K562 (cell line): ENCODE results near the gene LMBR1. TPM values are rescaled to one million over a fixed set of nuclear protein-coding genes. Genes with fewer than 3 reads are reported as not detected.

ENCODE experiments used
- ASH1L ChIP-seq: fragments of 450-650 bp; IDR thresholded peaks from 2 replicates; pipeline ENCODE4 v1.6.1; 2018; ENCODE audit warnings: borderline replicate concordance, mild to moderate bottlenecking, low read depth; ENCODE audit not compliant: partially characterized antibody
- DNMT1 ChIP-seq: fragments of 450-650 bp; IDR thresholded peaks from 2 replicates; pipeline ENCODE4 v1.6.1; 2016; ENCODE audit warnings: antibody characterized with exemption, mild to moderate bottlenecking
- FOXM1 ChIP-seq, 2 experiments: fragments of 450-650 bp in 1 of 2; sonication (generic) in 1 of 2; formaldehyde crosslinking in 1 of 2; IDR thresholded peaks; 2 replicates each; pipeline versions ENCODE4 v1.6.1 to v1.9.0; 2017 to 2022; ENCODE audit warnings: low read depth in 2 of 2, mild to moderate bottlenecking in 2 of 2, missing genetic modification reagents in 1 of 2, moderate library complexity in 1 of 2
- FOXP1 ChIP-seq: sonication (generic); formaldehyde crosslinking; IDR thresholded peaks from 2 replicates; pipeline ENCODE4 v1.8.0; 2022; ENCODE audit warnings: mild to moderate bottlenecking, missing genetic modification reagents
- MAFG ChIP-seq: fragments of 450-650 bp; conservative IDR thresholded peaks from 2 replicates; pipeline ENCODE4 v1.6.1; 2016; ENCODE audit warnings: missing genetic modification characterization, missing compliant biosample characterization
- MNT ChIP-seq, 2 experiments: fragments of 450-650 bp; conservative IDR thresholded peaks; 2 replicates each; pipeline ENCODE4 v1.6.1; 2017; ENCODE audit warnings: mild to moderate bottlenecking in 2 of 2, moderate library complexity in 2 of 2
- POLR3A ChIP-seq: IDR thresholded peaks from 2 replicates; pipeline ENCODE4 v1.6.1; 2011; ENCODE audit warnings: borderline replicate concordance, mild to moderate bottlenecking, moderate library complexity; ENCODE audit not compliant: insufficient read length, insufficient read depth; ENCODE audit errors: extremely low read depth
- SETDB1 ChIP-seq: IDR thresholded peaks from one replicate; pipeline ENCODE4 v1.6.1; 2012; ENCODE audit warnings: low read length, control low read depth, inconsistent platforms
- USF1 ChIP-seq: sonication (generic); formaldehyde crosslinking; IDR thresholded peaks from 2 replicates; pipeline ENCODE4 v1.9.0; 2022; ENCODE audit warnings: mild to moderate bottlenecking, missing genetic modification reagents
- ZNF586 ChIP-seq: fragments of 450-650 bp; formaldehyde crosslinking; conservative IDR thresholded peaks from 2 replicates; pipeline ENCODE4 v1.4.0; 2020; ENCODE audit warnings: mild to moderate bottlenecking, moderate library complexity
- ZNF76 ChIP-seq: fragments of 250-450 bp; sonication (Bioruptor Pico); IDR thresholded peaks from 2 replicates; pipeline ENCODE4 v1.4.0; 2020; ENCODE audit warnings: mild to moderate bottlenecking, moderate library complexity, borderline replicate concordance
- polyA plus RNA-seq, 8 experiments: library from polyadenylated mRNA; depleted of rRNA in 4 of 8; stranded (reverse) in 5 of 8; unstranded in 3 of 8; fragments of >200 nt; fragmentation: Nextera tagmentation in 2 of 8; fragmentation: Illumina TruSeq in 1 of 8; extraction: Ambion mirVana in 2 of 8; extraction: Trizol in 1 of 8; gene quantifications; 2 replicates each; pipeline versions ENCODE4 v1.2.1 to v1.2.3, GENCODE V29; 2011 to 2014; ENCODE audit warnings: inconsistent platforms in 1 of 8, missing spikeins in 1 of 8
- total RNA-seq, 7 experiments: library from RNA; depleted of rRNA in 6 of 7; stranded (reverse); fragments of >200 nt in 6 of 7; fragmentation: Illumina TruSeq in 2 of 7; extraction: Trizol in 2 of 7; gene quantifications; 2 replicates each; pipeline versions ENCODE4 v1.2.1 to v1.2.3, GENCODE V29; 2011 to 2021; ENCODE audit warnings: low replicate concordance in 1 of 7
- TF ChIP-seq, protein P1 (sequence below): fragments of 250-450 bp; sonication (Bioruptor Pico); IDR thresholded peaks from 2 replicates; pipeline ENCODE4 v1.8.0; 2021; ENCODE audit warnings: moderate library complexity, mild to moderate bottlenecking, inconsistent platforms
- TF ChIP-seq, protein P2 (sequence below): fragments of 450-650 bp; IDR thresholded peaks from 2 replicates; pipeline ENCODE4 v1.6.1; 2018; ENCODE audit warnings: mild to moderate bottlenecking, low read depth; ENCODE audit not compliant: partially characterized antibody
- TF ChIP-seq, protein P3 (sequence below), 3 experiments: fragments of 200-800 bp in 1 of 3; fragments of 250-450 bp in 1 of 3; fragments of 450-650 bp in 1 of 3; sonication (Bioruptor Pico) in 1 of 3; sonication (Bioruptor generic) in 1 of 3; formaldehyde crosslinking in 1 of 3; IDR thresholded peaks; 2 replicates each; pipeline versions ENCODE4 v1.6.1 to v1.8.0; 2016 to 2022; ENCODE audit warnings: mild to moderate bottlenecking in 2 of 3, missing genetic modification characterization in 2 of 3, missing compliant biosample characterization in 1 of 3, moderate library complexity in 1 of 3
- TF ChIP-seq, protein P4 (sequence below): fragments of 250-450 bp; sonication (Bioruptor Pico); IDR thresholded peaks from 2 replicates; pipeline ENCODE4 v1.8.0; 2022; ENCODE audit warnings: inconsistent platforms, mild to moderate bottlenecking, moderate library complexity, borderline replicate concordance

The LMBR1 gene
- total and polyA plus RNA-seq, 9 of the 15 experiments (the other 6 are each of a cell fraction or from before 2014, with no cell fraction given) = 7.7 to 90.0 (median 59.9) TPM

DNA sequence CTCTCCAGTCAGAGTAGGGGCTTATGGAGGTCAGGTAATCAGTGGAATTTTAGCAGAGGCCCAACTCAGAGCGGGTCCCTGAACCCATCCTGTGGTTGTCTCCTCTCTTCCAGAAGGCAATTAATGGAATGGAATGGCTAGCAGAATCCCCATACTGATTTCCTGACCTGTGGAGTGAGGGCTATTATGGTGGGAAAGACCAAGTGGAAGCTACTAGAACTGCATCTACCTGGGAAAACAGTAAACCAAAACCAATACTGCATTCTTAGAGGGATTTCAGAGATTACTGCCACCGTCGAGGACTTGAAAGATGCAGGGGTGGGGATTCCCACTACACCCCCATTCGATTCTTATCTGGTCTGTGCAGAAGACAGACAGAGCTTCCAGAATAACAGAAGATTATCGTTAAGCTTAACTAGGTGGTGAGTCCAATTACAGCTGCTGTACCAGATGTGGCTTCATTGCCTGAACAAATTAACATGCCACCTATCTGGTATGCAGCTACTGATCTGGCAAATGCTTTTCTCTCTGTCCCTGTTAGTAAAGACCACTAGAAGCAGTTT is 73.2 kb downstream of the LMBR1 start (continued):
- no peak for TF ChIP-seq SETDB1
- TF ChIP-seq FOXP1 (CRISPR knock-in tag) = no peak
- TF ChIP-seq USF1 (CRISPR knock-in tag) = no peak
- TF ChIP-seq POLR3A = no peak
- no peak for TF ChIP-seq ZNF76
- TF ChIP-seq, protein P1, sequence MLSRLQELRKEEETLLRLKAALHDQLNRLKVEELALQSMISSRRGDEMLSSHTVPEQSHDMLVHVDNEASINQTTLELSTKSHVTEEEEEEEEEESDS (CRISPR knock-in tag) = no peak
- TF ChIP-seq DNMT1 = no peak
- TF ChIP-seq, protein P2, sequence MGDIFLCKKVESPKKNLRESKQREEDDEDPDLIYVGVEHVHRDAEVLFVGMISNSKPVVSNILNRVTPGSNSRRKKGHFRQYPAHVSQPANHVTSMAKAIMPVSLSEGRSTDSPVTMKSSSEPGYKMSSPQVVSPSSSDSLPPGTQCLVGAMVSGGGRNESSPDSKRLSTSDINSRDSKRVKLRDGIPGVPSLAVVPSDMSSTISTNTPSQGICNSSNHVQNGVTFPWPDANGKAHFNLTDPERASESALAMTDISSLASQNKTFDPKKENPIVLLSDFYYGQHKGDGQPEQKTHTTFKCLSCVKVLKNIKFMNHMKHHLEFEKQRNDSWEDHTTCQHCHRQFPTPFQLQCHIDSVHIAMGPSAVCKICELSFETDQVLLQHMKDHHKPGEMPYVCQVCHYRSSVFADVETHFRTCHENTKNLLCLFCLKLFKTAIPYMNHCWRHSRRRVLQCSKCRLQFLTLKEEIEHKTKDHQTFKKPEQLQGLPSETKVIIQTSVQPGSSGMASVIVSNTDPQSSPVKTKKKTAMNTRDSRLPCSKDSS = no peak
- no peak for TF ChIP-seq ZNF586
- no peak for TF ChIP-seq ASH1L
- TF ChIP-seq, protein P3, sequence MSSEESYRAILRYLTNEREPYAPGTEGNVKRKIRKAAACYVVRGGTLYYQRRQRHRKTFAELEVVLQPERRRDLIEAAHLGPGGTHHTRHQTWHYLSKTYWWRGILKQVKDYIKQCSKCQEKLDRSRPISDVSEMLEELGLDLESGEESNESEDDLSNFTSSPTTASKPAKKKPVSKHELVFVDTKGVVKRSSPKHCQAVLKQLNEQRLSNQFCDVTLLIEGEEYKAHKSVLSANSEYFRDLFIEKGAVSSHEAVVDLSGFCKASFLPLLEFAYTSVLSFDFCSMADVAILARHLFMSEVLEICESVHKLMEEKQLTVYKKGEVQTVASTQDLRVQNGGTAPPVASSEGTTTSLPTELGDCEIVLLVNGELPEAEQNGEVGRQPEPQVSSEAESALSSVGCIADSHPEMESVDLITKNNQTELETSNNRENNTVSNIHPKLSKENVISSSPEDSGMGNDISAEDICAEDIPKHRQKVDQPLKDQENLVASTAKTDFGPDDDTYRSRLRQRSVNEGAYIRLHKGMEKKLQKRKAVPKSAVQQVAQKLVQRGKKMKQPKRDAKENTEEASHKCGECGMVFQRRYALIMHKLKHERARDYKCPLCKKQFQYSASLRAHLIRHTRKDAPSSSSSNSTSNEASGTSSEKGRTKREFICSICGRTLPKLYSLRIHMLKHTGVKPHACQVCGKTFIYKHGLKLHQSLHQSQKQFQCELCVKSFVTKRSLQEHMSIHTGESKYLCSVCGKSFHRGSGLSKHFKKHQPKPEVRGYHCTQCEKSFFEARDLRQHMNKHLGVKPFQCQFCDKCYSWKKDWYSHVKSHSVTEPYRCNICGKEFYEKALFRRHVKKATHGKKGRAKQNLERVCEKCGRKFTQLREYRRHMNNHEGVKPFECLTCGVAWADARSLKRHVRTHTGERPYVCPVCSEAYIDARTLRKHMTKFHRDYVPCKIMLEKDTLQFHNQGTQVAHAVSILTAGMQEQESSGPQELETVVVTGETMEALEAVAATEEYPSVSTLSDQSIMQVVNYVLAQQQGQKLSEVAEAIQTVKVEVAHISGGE (CRISPR knock-in tag; IDR thresholded peaks at IDR 0.05) = no peak
- TF ChIP-seq MAFG (tag) = no peak
- TF ChIP-seq FOXM1 (IDR thresholded peaks at IDR 0.05; ENCODE audit: low read depth) = 0 out of 2 replicates have a peak, but pooled peaks have one; percentile 35
- no peak for TF ChIP-seq FOXM1 (CRISPR knock-in tag; IDR thresholded peaks at IDR 0.05; ENCODE audit: low read depth)
- no peak for TF ChIP-seq MNT (conservative IDR thresholded peaks at IDR 0.05)
- TF ChIP-seq, protein P4, sequence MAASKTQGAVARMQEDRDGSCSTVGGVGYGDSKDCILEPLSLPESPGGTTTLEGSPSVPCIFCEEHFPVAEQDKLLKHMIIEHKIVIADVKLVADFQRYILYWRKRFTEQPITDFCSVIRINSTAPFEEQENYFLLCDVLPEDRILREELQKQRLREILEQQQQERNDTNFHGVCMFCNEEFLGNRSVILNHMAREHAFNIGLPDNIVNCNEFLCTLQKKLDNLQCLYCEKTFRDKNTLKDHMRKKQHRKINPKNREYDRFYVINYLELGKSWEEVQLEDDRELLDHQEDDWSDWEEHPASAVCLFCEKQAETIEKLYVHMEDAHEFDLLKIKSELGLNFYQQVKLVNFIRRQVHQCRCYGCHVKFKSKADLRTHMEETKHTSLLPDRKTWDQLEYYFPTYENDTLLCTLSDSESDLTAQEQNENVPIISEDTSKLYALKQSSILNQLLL = no peak
